H1 (cell line): ENCODE measurements around the gene ZMYM4. TPM values are rescaled to one million over a fixed set of nuclear protein-coding genes. Genes with fewer than 3 reads are reported as not detected.

Experiments
- CTCF ChIA-PET: fragments of 300-600 bp; sonication (Branson Sonifier 250); formaldehyde crosslinking; loops from one replicate; lab custom pipeline; 2021; ENCODE audit not compliant: partially characterized antibody; lab: Charles Lee
- POLR2A ChIA-PET: fragments of 300-600 bp; sonication (Branson Sonifier 250); formaldehyde crosslinking; loops from one replicate; lab custom pipeline; 2021; ENCODE audit warnings: inconsistent platforms; ENCODE audit not compliant: partially characterized antibody; lab: Charles Lee
- DNase-seq, 2 experiments: peaks; one replicate each; pipeline versions ENCODE4 v3.0.0 to v3.0.0-alpha.2; 2010 to 2022; ENCODE audit warnings: low spot score in 2 of 2, low read depth in 1 of 2, mixed read lengths in 1 of 2
- FAIRE-seq: peaks from 2 replicates; lab custom pipeline; 2011; peaks lifted over from hg19 to GRCh38; lab: Jason Lieb, UNC
- H2AFZ ChIP-seq: 2 replicates; pipeline ENCODE4 v1.8.1; 2012; ENCODE audit warnings: low read length, inconsistent platforms
- H2AK5ac ChIP-seq: 2 replicates; pipeline ENCODE4 v1.6.1; 2013; ENCODE audit warnings: low read depth, low read length
- H2BK120ac ChIP-seq: replicated peaks from 2 replicates; pipeline ENCODE3; 2013; ENCODE audit warnings: low read depth, low read length, inconsistent platforms
- H2BK12ac ChIP-seq: 2 replicates; pipeline ENCODE4 v1.6.1; 2013; ENCODE audit warnings: low read depth, low read length
- H2BK15ac ChIP-seq: 2 replicates; pipeline ENCODE4 v1.6.1; 2013; ENCODE audit warnings: low read length
- H2BK20ac ChIP-seq: 2 replicates; pipeline ENCODE4 v1.6.1; 2013; ENCODE audit warnings: low read length
- H2BK5ac ChIP-seq: 2 replicates; pipeline ENCODE4 v1.6.1; 2013; ENCODE audit warnings: low read depth, low read length
- H3K14ac ChIP-seq: 2 replicates; pipeline ENCODE4 v1.6.1; 2013; ENCODE audit warnings: inconsistent platforms; ENCODE audit not compliant: insufficient read length
- H3K18ac ChIP-seq: 2 replicates; pipeline ENCODE4 v1.6.1; 2013; ENCODE audit warnings: low read length; ENCODE audit errors: extremely low read depth
- H3K23ac ChIP-seq: 2 replicates; pipeline ENCODE4 v1.6.1; 2013; ENCODE audit warnings: inconsistent platforms; ENCODE audit not compliant: insufficient read length
- H3K23me2 ChIP-seq: 2 replicates; pipeline ENCODE4 v1.6.1; 2013; ENCODE audit warnings: low read depth, low read length
- H3K27ac ChIP-seq: 2 replicates; pipeline ENCODE4 v1.6.1; 2011; ENCODE audit warnings: low read depth, low read length, inconsistent platforms
- H3K27me3 ChIP-seq, 4 experiments: replicated peaks in 1 of 4; 1 replicate in 1 of 4; 2 replicates in 3 of 4; pipeline versions ENCODE4 v1.6.1 to v1.8.1; 2011 to 2013; ENCODE audit warnings: low read length in 3 of 4, mild to moderate bottlenecking in 3 of 4, inconsistent platforms in 2 of 4, mixed read lengths in 2 of 4, moderate library complexity in 1 of 4; ENCODE audit not compliant: control insufficient read depth in 3 of 4, insufficient read depth in 3 of 4; ENCODE audit errors: extremely low read depth in 1 of 4
- H3K36me3 ChIP-seq, 4 experiments: 2 replicates each; pipeline versions ENCODE4 v1.6.1 to v1.8.1; 2011 to 2013; ENCODE audit warnings: mild to moderate bottlenecking in 4 of 4, low read length in 3 of 4, moderate library complexity in 2 of 4, control low read depth in 1 of 4, inconsistent platforms in 1 of 4; ENCODE audit not compliant: insufficient read depth in 4 of 4, control insufficient read depth in 2 of 4
- H3K4ac ChIP-seq: replicated peaks from 2 replicates; pipeline ENCODE3; 2013; ENCODE audit warnings: low read length, low read depth, mixed read lengths, inconsistent platforms; ENCODE audit not compliant: insufficient read length
- H3K4me1 ChIP-seq, 4 experiments: replicated peaks in 1 of 4; 1 replicate in 1 of 4; 2 replicates in 3 of 4; pipeline versions ENCODE4 v1.6.1 to v1.8.1; 2011 to 2013; ENCODE audit warnings: low read length in 3 of 4, inconsistent platforms in 2 of 4, mixed read lengths in 1 of 4; ENCODE audit not compliant: insufficient read depth in 4 of 4, control insufficient read depth in 3 of 4
- H3K4me2 ChIP-seq, 2 experiments: 2 replicates each; pipeline versions ENCODE4 v1.6.1 to v1.8.1; 2011 to 2013; ENCODE audit warnings: low read depth in 2 of 2, low read length in 2 of 2, control low read depth in 1 of 2, inconsistent platforms in 1 of 2, mild to moderate bottlenecking in 1 of 2; ENCODE audit not compliant: insufficient read depth in 1 of 2
- H3K4me3 ChIP-seq, 4 experiments: fragments of 200-600, 300-600 bp in 1 of 4; sonication (generic), shearing (Covaris generic), sonication (Bioruptor Twin) in 1 of 4; 2 replicates each; pipeline versions ENCODE4 v1.5.1 to v1.8.1; 2011 to 2016; ENCODE audit warnings: low read length in 4 of 4, low read depth in 3 of 4, control low read depth in 2 of 4, inconsistent platforms in 2 of 4, mild to moderate bottlenecking in 2 of 4, mixed read lengths in 1 of 4, moderate library complexity in 1 of 4; ENCODE audit not compliant: insufficient read depth in 2 of 4; ENCODE audit errors: extremely low read depth in 1 of 4
- H3K56ac ChIP-seq: replicated peaks from 2 replicates; pipeline ENCODE3; 2013; ENCODE audit warnings: low read depth, mild to moderate bottlenecking, mixed read lengths, low read length, inconsistent platforms; ENCODE audit not compliant: insufficient read length
- H3K79me1 ChIP-seq: 2 replicates; pipeline ENCODE4 v1.6.1; 2013; ENCODE audit warnings: low read depth, low read length, control low read depth
- H3K79me2 ChIP-seq, 2 experiments: 2 replicates each; pipeline versions ENCODE4 v1.6.1 to v1.8.1; 2012 to 2013; ENCODE audit warnings: low read length in 2 of 2, mild to moderate bottlenecking in 2 of 2, inconsistent platforms in 1 of 2; ENCODE audit not compliant: insufficient read depth in 2 of 2, control insufficient read depth in 1 of 2
- H3K9ac ChIP-seq, 4 experiments: replicated peaks in 1 of 4; 1 replicate in 1 of 4; 2 replicates in 3 of 4; pipeline versions ENCODE4 v1.6.1 to v1.8.1; 2011 to 2013; ENCODE audit warnings: low read depth in 3 of 4, low read length in 3 of 4, control low read depth in 2 of 4, mild to moderate bottlenecking in 2 of 4, moderate library complexity in 2 of 4, inconsistent platforms in 1 of 4; ENCODE audit errors: extremely low read depth in 1 of 4
- H3K9me3 ChIP-seq, 2 experiments: 2 replicates each; pipeline versions ENCODE4 v1.6.1 to v1.8.1; 2012 to 2013; ENCODE audit warnings: mild to moderate bottlenecking in 2 of 2, moderate library complexity in 2 of 2, control low read depth in 1 of 2, inconsistent platforms in 1 of 2, low read depth in 1 of 2, low read length in 1 of 2, mixed read lengths in 1 of 2; ENCODE audit not compliant: insufficient read depth in 2 of 2
- H4K20me1 ChIP-seq, 2 experiments: replicated peaks in 1 of 2; 2 replicates each; pipeline versions ENCODE3 to v1.8.1; 2011 to 2013; ENCODE audit warnings: inconsistent platforms in 2 of 2, low read length in 2 of 2, mild to moderate bottlenecking in 1 of 2; ENCODE audit not compliant: insufficient read depth in 2 of 2, control insufficient read depth in 1 of 2
- H4K5ac ChIP-seq: 2 replicates; pipeline ENCODE4 v1.6.1; 2013; ENCODE audit warnings: low read length, low read depth, mixed read lengths, inconsistent platforms; ENCODE audit not compliant: insufficient read length
- H4K8ac ChIP-seq: 2 replicates; pipeline ENCODE4 v1.8.0; 2013; ENCODE audit warnings: mild to moderate bottlenecking, moderate library complexity, low read length, inconsistent platforms; ENCODE audit not compliant: insufficient read depth; ENCODE audit errors: extremely low read depth
- H4K91ac ChIP-seq: replicated peaks from 2 replicates; pipeline ENCODE3; 2013; ENCODE audit warnings: low read length, mixed read lengths, inconsistent platforms; ENCODE audit not compliant: insufficient read length
- ASH2L ChIP-seq: fragments of 200-600, 300-600 bp; sonication (generic); IDR thresholded peaks from one replicate; pipeline ENCODE4 v1.7.1; 2017; ENCODE audit warnings: low read length
- BACH1 ChIP-seq: IDR thresholded peaks from 2 replicates; pipeline ENCODE4 v1.6.1; 2012; ENCODE audit warnings: low read length, improper control_type of control experiment
- BRCA1 ChIP-seq: IDR thresholded peaks from 2 replicates; pipeline ENCODE4 v1.6.1; 2012; ENCODE audit warnings: low read depth, low read length, improper control_type of control experiment
- EZH2 ChIP-seq: fragments of 200-600 bp; sonication (generic); IDR thresholded peaks from 2 replicates; pipeline ENCODE4 v1.7.1; 2012; ENCODE audit warnings: low read depth, mild to moderate bottlenecking, moderate library complexity, low read length, inconsistent platforms; ENCODE audit not compliant: severe bottlenecking
- GTF2F1 ChIP-seq: IDR thresholded peaks from 2 replicates; pipeline ENCODE4 v1.6.1; 2012; ENCODE audit warnings: low read depth, low read length, improper control_type of control experiment, borderline replicate concordance
- KDM4A ChIP-seq: IDR thresholded peaks from one replicate; pipeline ENCODE4 v1.7.1; 2012; ENCODE audit warnings: low read depth, mild to moderate bottlenecking, moderate library complexity, low read length, inconsistent platforms; ENCODE audit not compliant: severe bottlenecking
- MAFK ChIP-seq: IDR thresholded peaks from 2 replicates; pipeline ENCODE4 v1.6.1; 2012; ENCODE audit warnings: low read depth, mild to moderate bottlenecking, improper control_type of control experiment, low read length
- MAX ChIP-seq: IDR thresholded peaks from 2 replicates; pipeline ENCODE4 v1.6.1; 2012; ENCODE audit warnings: inconsistent platforms
- POLR2A ChIP-seq, 2 experiments: IDR thresholded peaks; 1 replicate in 1 of 2; 2 replicates in 1 of 2; pipeline ENCODE4 v1.6.1; 2011; ENCODE audit warnings: low read depth in 2 of 2, low read length in 2 of 2, mild to moderate bottlenecking in 2 of 2; ENCODE audit errors: control extremely low read depth in 1 of 2
- SIN3A ChIP-seq, 2 experiments: IDR thresholded peaks in 1 of 2; conservative IDR thresholded peaks in 1 of 2; 2 replicates each; pipeline ENCODE4 v1.6.1; 2011 to 2012; ENCODE audit warnings: low read length in 2 of 2, improper control_type of control experiment in 1 of 2, low read depth in 1 of 2, mild to moderate bottlenecking in 1 of 2
- SIRT6 ChIP-seq: IDR thresholded peaks from one replicate; pipeline ENCODE4 v1.7.1; 2012; ENCODE audit warnings: low read length, inconsistent platforms
- WGBS, 2 experiments: shearing (Covaris generic) in 1 of 2; methylation state at CpG; one replicate each; pipeline versions ENCODE4 v1.1.6 to v1.1.7; 2013 to 2015; ENCODE audit warnings: low lambda C conversion rate in 2 of 2, mixed read lengths in 2 of 2, inconsistent platforms in 1 of 2, low coverage in 1 of 2, missing lambda C conversion rate in 1 of 2; ENCODE audit not compliant: insufficient replicate concordance in 2 of 2, insufficient coverage in 1 of 2, insufficient read length in 1 of 2; ENCODE audit errors: extremely low coverage in 1 of 2, missing lambda C conversion rate in 1 of 2; 5-methylcytosine and 5-hydroxymethylcytosine counted together
- polyA plus RNA-seq, 7 experiments: library from polyadenylated mRNA; depleted of rRNA in 3 of 7; stranded (reverse) in 5 of 7; unstranded in 2 of 7; fragments of >200 nt in 5 of 7; fragments of 200-250 nt in 2 of 7; gene quantifications; 1 replicate in 5 of 7; 2 replicates in 1 of 7; 4 replicates in 1 of 7; pipeline versions ENCODE4 v1.2.1 to v1.2.3, GENCODE V29; 2011 to 2013; ENCODE audit warnings: missing spikeins in 2 of 7, mixed read lengths in 2 of 7
- total RNA-seq: library from RNA; stranded (reverse); fragmentation: NEBNext Ultra II Directional; extraction: Animal tissue kit (Norgen Biotek cat#: 25700); gene quantifications from 2 replicates; pipeline ENCODE4 v1.2.1, GENCODE V29; 2021

ZMYM4 gene
- total and polyA plus RNA-seq, 2 of the 8 experiments (the other 6 are each of a cell fraction or from before 2014, with no cell fraction given) = 16.7 to 81.3 TPM

DNA sequence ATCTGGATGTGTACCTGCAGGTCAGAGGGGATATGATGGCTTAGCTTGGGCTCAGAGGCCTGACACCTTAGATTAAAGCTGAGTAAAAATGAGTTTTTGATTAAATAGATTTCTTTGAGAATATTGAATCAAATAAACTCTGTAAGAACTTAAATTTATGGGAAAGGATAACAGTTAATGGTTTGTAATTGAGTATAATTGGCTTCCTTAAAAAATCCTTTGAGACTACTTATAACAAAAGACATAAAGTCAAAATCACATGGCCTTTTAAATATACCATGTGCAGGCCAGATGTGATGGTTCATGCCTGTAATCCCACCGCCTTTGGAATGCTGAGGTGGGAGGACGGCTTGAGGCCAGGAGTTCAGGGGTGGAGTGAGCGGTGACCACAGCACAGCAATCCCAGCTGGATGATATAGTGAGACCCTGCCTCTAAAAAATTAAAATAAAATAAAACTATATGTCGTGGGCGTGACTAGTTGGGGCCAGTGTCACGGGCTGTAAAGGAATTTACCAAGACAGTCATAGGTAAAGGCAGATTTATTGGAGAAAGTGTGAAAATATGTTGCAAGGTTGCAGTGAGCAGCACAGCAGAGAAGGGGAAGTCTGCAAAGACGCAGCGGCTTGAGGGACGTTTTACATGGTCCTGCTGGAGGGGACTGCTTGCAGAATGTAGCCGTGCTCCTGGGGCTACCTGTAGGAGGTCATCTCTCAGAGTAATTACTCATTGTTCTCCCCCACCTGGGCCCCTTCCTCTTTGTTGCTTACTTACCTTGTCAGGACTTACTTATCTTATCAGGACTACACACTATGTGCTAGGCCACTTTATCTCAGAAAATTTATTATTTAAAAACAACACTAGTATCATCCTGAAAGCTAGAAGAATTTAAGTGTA lies 122.3 kb downstream of the ZMYM4 start:
- no peak overlapping the region for H3K23ac ChIP-seq
- H3K23me2 ChIP-seq = no peaks in the 10 kb centered on the region
- FAIRE-seq (peak; percentile 71), DNase-seq (peak in 1 of 2 experiments; percentile 58)
- H2AFZ ChIP-seq = no peak overlapping the region
- peak overlapping the region; percentile 75 for H2AK5ac ChIP-seq
- H2BK20ac ChIP-seq = peak overlapping the region; percentile 98; the same call in 1 of the 2 replicates
- H4K5ac ChIP-seq = peak overlapping the region; percentile 99
- H3K14ac ChIP-seq = no peak overlapping the region
- ChIA-PET POLR2A (no interaction called here), CTCF (interaction anchor here (0.6 kb wide), 1 partner anchor 52 kb away, joined by 3 read pairs; no protein-coding TSS in a partner anchor)
- no peaks in the 10 kb centered on the region for H3K27me3 ChIP-seq
- peaks cover 0 to 70% (median 10%) of the 10 kb centered on the region in 4 experiments; a peak in 4 of 8 replicates for H3K36me3 ChIP-seq
- H3K79me2 ChIP-seq = no peaks in the 10 kb centered on the region
- H3K4me1 ChIP-seq = peaks cover 6 to 33% (median 17%) of the 10 kb centered on the region in 4 experiments; a peak in 6 of 7 replicates
- peak overlapping the region; percentile 85; the same call in 1 of the 2 replicates for H3K18ac ChIP-seq
- peak overlapping the region; percentile 100 for H2BK120ac ChIP-seq
- peak overlapping the region; percentile 99 for H3K4ac ChIP-seq
- no peak overlapping the region for H2BK15ac ChIP-seq
- H3K4me3 ChIP-seq = peak overlapping the region in 1 of 4 experiments; percentile 43; a peak in 4 of 8 replicates
- peak overlapping the region; percentile 60 to 75 for H3K4me2 ChIP-seq
- peak overlapping the region; percentile 54; the same call in 1 of the 2 replicates for H3K27ac ChIP-seq
- no peaks in the 10 kb centered on the region for H4K20me1 ChIP-seq
- H2BK5ac ChIP-seq = peak overlapping the region; percentile 98
- H2BK12ac ChIP-seq = no peak overlapping the region
- peak overlapping the region; percentile 90 for H3K56ac ChIP-seq
- H4K8ac ChIP-seq = peak overlapping the region; percentile 74; the same call in 1 of the 2 replicates
- 15% methylated on average over 10 of the region's 10 CpGs; no CpG with 5 or more reads in 1 of the 2 experiments for WGBS, 2 experiments
- peak overlapping the region; percentile 100 for H4K91ac ChIP-seq
- H3K9ac ChIP-seq = 0 out of 7 replicates have a peak overlapping the region, but pooled peaks of 1 of the 4 experiments have one; percentile 44
- no peaks in the 10 kb centered on the region for H3K9me3 ChIP-seq
- no peaks in the 10 kb centered on the region for H3K79me1 ChIP-seq
- TF ChIP-seq POLR2A (IDR thresholded peaks at IDR 0.05; ENCODE audit: control extremely low read depth in 1 of 2, low read depth in 2 of 2, low read length in 2 of 2) = peak; percentile 38 to 69
- TF ChIP-seq GTF2F1 = no peak
- 0 out of 2 replicates have a peak, but pooled peaks have one; percentile 36 for TF ChIP-seq MAX
- no peak for TF ChIP-seq EZH2
- no peak for TF ChIP-seq BACH1
- TF ChIP-seq MAFK = no peak
- TF ChIP-seq ASH2L = peak; percentile 68
- no peak for TF ChIP-seq KDM4A
- no peak for TF ChIP-seq BRCA1
- TF ChIP-seq SIN3A (conservative IDR thresholded peaks at IDR 0.05 in 1 of 2, IDR thresholded peaks at IDR 0.05 in 1 of 2; ENCODE audit: low read depth in 1 of 2, low read length in 2 of 2) = no peak; a peak in 1 of 4 replicates
- TF ChIP-seq SIRT6 = no peak
